GM21723 (cell line): ENCODE data around the gene IER5.

Experiments used
- ATAC-seq: cut with Tn5 transposase; IDR thresholded peaks from one replicate; pipeline ENCODE4 v1.9.1; 2021; ENCODE audit warnings: mild to moderate bottlenecking, moderate library complexity; ENCODE audit not compliant: unreplicated experiment

Gene IER5

GRCh38 chr1:181095763-181096184 is 7.3 kb downstream of the IER5 start:
- no peak for ATAC-seq

- no peak for ATAC-seq
These were observed 8.7 kb downstream of the IER5 start for GRCh38 chr1:181097242-181097641.

GRCh38 chr1:181099152-181100014 is 10.9 kb downstream of the IER5 start:
- peak; percentile 69 for ATAC-seq

- ATAC-seq = no peak
These were observed 11.8 kb downstream of the IER5 start for GRCh38 chr1:181100015-181100905.

GRCh38 chr1:181100934-181101333 is 12.4 kb downstream of the IER5 start:
- ATAC-seq = no peak

GRCh38 chr1:181101581-181102226 is 13.2 kb downstream of the IER5 start:
- ATAC-seq = no peak

- ATAC-seq = no peak
These were observed 14.3 kb downstream of the IER5 start for GRCh38 chr1:181102841-181103240.

GRCh38 chr1:181103399-181103798 is 14.9 kb downstream of the IER5 start:
- no peak for ATAC-seq

GRCh38 chr1:181104042-181104789 is 15.7 kb downstream of the IER5 start:
- ATAC-seq = peak; percentile 11

- ATAC-seq = no peak
These were observed 16.3 kb downstream of the IER5 start for GRCh38 chr1:181104790-181105133.

- ATAC-seq = peak; percentile 85
These were observed 16.9 kb downstream of the IER5 start for GRCh38 chr1:181105134-181106021.

- no peak for ATAC-seq
These were observed 17.5 kb downstream of the IER5 start for GRCh38 chr1:181106022-181106312.

GRCh38 chr1:181106479-181106878 is 18.0 kb downstream of the IER5 start:
- ATAC-seq = no peak

- ATAC-seq = no peak
These were observed 19.2 kb downstream of the IER5 start for GRCh38 chr1:181107711-181108110.

- no peak for ATAC-seq
These were observed 19.9 kb downstream of the IER5 start for GRCh38 chr1:181108304-181108867.

GRCh38 chr1:181110013-181110412 is 21.5 kb downstream of the IER5 start:
- ATAC-seq = no peak

- ATAC-seq = no peak
These were observed 23.1 kb downstream of the IER5 start for GRCh38 chr1:181111559-181111958.

GRCh38 chr1:181112071-181112929 is 23.8 kb downstream of the IER5 start:
- ATAC-seq = no peak
